Measurements from ENCODE around the gene MICAL3. TPM values are rescaled to one million over a fixed set of nuclear protein-coding genes. Genes with fewer than 3 reads are reported as not detected.

MICAL3 gene
- total and polyA plus RNA-seq, 9 of the 15 experiments (the other 6 are each of a cell fraction or from before 2014, with no cell fraction given), result 0.53 to 32.1 (median 12.3) TPM

GRCh38 chr22:17847360-17848078 lies 176.8 kb downstream of the MICAL3 start (continued):
- TF ChIP-seq SIN3B (IDR thresholded peaks at IDR 0.05; ENCODE audit: low read depth), result no peak
- TF ChIP-seq ESRRA (IDR thresholded peaks at IDR 0.05; ENCODE audit: borderline replicate concordance, low read depth), result peak; percentile 63; the same call in 1 of the 2 replicates
- no peak for TF ChIP-seq ZNF449 (CRISPR knock-in tag; IDR thresholded peaks at IDR 0.05)
- no peak for TF ChIP-seq MXD1 (CRISPR knock-in tag; IDR thresholded peaks at IDR 0.05; ENCODE audit: borderline replicate concordance, poor library complexity, severe bottlenecking)
- TF ChIP-seq FOXP1 (CRISPR knock-in tag; IDR thresholded peaks at IDR 0.05), result 0 out of 2 replicates have a peak, but pooled peaks have one; percentile 32
- TF ChIP-seq SRSF9 (IDR thresholded peaks at IDR 0.05; ENCODE audit: borderline replicate concordance, low read depth, low read length), result no peak
- TF ChIP-seq CREB1 (IDR thresholded peaks at IDR 0.05), result 0 out of 2 replicates have a peak, but pooled peaks have one; percentile 44
- peak; percentile 33; the same call in 1 of the 2 replicates for TF ChIP-seq CREB1 (CRISPR knock-in tag; IDR thresholded peaks at IDR 0.05)
- TF ChIP-seq KLF16 (IDR thresholded peaks at IDR 0.05), result 0 out of 2 replicates have a peak, but pooled peaks have one; percentile 11
- 0 out of 2 replicates have a peak, but pooled peaks have one; percentile 22 for TF ChIP-seq USF1 (CRISPR knock-in tag; IDR thresholded peaks at IDR 0.05)
- TF ChIP-seq COPS2 (conservative IDR thresholded peaks at IDR 0.05), result no peak
- TF ChIP-seq ATF7 (IDR thresholded peaks at IDR 0.05), result peak; percentile 85
- 0 out of 4 replicates have a peak, but pooled peaks of 1 of the 2 experiments have one; percentile 22 for TF ChIP-seq MNT (conservative IDR thresholded peaks at IDR 0.05)
- no peak for TF ChIP-seq TSC22D4 (tag; IDR thresholded peaks at IDR 0.05)
- peak; percentile 84 for TF ChIP-seq CREM (IDR thresholded peaks at IDR 0.05; ENCODE audit: low read depth)
- TF ChIP-seq MAFF (IDR thresholded peaks at IDR 0.05; ENCODE audit: low read length), result no peak
- TF ChIP-seq ZBTB12 (CRISPR knock-in tag; IDR thresholded peaks at IDR 0.05), result peak; percentile 51; the same call in 1 of the 2 replicates
- TF ChIP-seq POLR2AphosphoS5 (IDR thresholded peaks at IDR 0.05; ENCODE audit: control insufficient read depth, insufficient read depth, low read depth, low read length), result peak; percentile 22; the same call in 1 of the 2 replicates
- TF ChIP-seq PKNOX1 (IDR thresholded peaks at IDR 0.05), result 0 out of 2 replicates have a peak, but pooled peaks have one; percentile 31
- TF ChIP-seq RUNX1 (IDR thresholded peaks at IDR 0.05; ENCODE audit: low read depth), result no peak; the same call in 1 of the 2 replicates
- no peak for TF ChIP-seq MTA3 (IDR thresholded peaks at IDR 0.05; ENCODE audit: borderline replicate concordance)
- TF ChIP-seq ETV5 (CRISPR knock-in tag; IDR thresholded peaks at IDR 0.05; ENCODE audit: low read depth), result 0 out of 2 replicates have a peak, but pooled peaks have one; percentile 63

All from K562 (cell line).